ENCODE results near the gene BRPF3. TPM values are rescaled to one million over a fixed set of nuclear protein-coding genes. Genes with fewer than 3 reads are reported as not detected.

Gene BRPF3
- total RNA-seq = 10 to 100 TPM; 33.2 to 72.1 TPM

- 1% methylated on average over 71 of the region's 79 CpGs for WGBS
- TF ChIP-seq CTCF (IDR thresholded peaks at IDR 0.05) (peak; percentile 56 to 92 (median 76)), POLR2A (IDR thresholded peaks at IDR 0.05) (no peak)
- intact Hi-C loops (cut with DNase I) = loop anchor here (2.0 to 5.0 kb wide), 2 partner anchors 74 to 169 kb away; partner anchors contain the start of gene MAPK14
Measured at GRCh38 chr6:36196113-36196879, at the start of gene BRPF3. Gene BRPF3 (plus strand): TSS chr6:36196744. CDS start chr6:36200323, 3,579 bp downstream.

GRCh38 chr6:36147294-36147693, 49.2 kb upstream of the BRPF3 start:
- no peak for DNase-seq (ENCODE audit: low spot score)
- no peaks in the 10 kb centered on the region for H3K4me1 ChIP-seq (replicated peaks)
- TF ChIP-seq POLR2AphosphoS5 (IDR thresholded peaks at IDR 0.05) (no peak), CTCF (IDR thresholded peaks at IDR 0.05) (no peak), POLR2A (IDR thresholded peaks at IDR 0.05) (no peak)
- no peaks in the 10 kb centered on the region for H3K9me3 ChIP-seq
- H3K27ac ChIP-seq = no peak overlapping the region
- H3K36me3 ChIP-seq = no peaks in the 10 kb centered on the region
- no peaks in the 10 kb centered on the region for H3K27me3 ChIP-seq (replicated peaks; ENCODE audit: insufficient read depth)
- intact Hi-C loops (cut with DNase I) = no loop called here
- WGBS = 79% methylated on average over 3 of the region's 3 CpGs
- no peak overlapping the region for H3K4me3 ChIP-seq

More at GRCh38 chr6:36196113-36196879, at the start of gene BRPF3:
- Histone ChIP-seq H3K27me3 (replicated peaks; ENCODE audit: insufficient read depth) (no peaks in the 10 kb centered on the region), H3K4me1 (replicated peaks) (peaks cover 6% of the 10 kb centered on the region), H3K9me3 (no peaks in the 10 kb centered on the region), H3K36me3 (peaks cover 0 to under 1% of the 10 kb centered on the region in 2 donors), H3K27ac (peak within 1 kb of the TSS; percentile 96 to 99), H3K4me3 (peak within 1 kb of the TSS; percentile 81 to 89)
- peak; percentile 77 for DNase-seq (ENCODE audit: low spot score)

- H3K27ac ChIP-seq = no peak overlapping the region
- intact Hi-C loops (cut with DNase I) = no loop called here
- TF ChIP-seq POLR2AphosphoS5 (IDR thresholded peaks at IDR 0.05) (no peak), CTCF (IDR thresholded peaks at IDR 0.05) (no peak), POLR2A (IDR thresholded peaks at IDR 0.05) (no peak)
Measured at GRCh38 chr6:36149476-36149875, 47.1 kb upstream of the BRPF3 start.

GRCh38 chr6:36150283-36150682, 46.3 kb upstream of the BRPF3 start:
- TF ChIP-seq CTCF (IDR thresholded peaks at IDR 0.05) (no peak), POLR2A (IDR thresholded peaks at IDR 0.05) (no peak), POLR2AphosphoS5 (IDR thresholded peaks at IDR 0.05) (no peak)
- no peak overlapping the region for H3K27ac ChIP-seq
- DNase-seq (ENCODE audit: low spot score) = no peak
- H3K4me3 ChIP-seq = no peak overlapping the region
- no peaks in the 10 kb centered on the region for H3K36me3 ChIP-seq
- H3K9me3 ChIP-seq = no peaks in the 10 kb centered on the region
- no peaks in the 10 kb centered on the region for H3K4me1 ChIP-seq (replicated peaks)
- WGBS = 69% methylated on average over 3 of the region's 3 CpGs
- no peaks in the 10 kb centered on the region for H3K27me3 ChIP-seq (replicated peaks; ENCODE audit: insufficient read depth)
- intact Hi-C loops (cut with DNase I) = no loop called here

More at GRCh38 chr6:36149476-36149875, 47.1 kb upstream of the BRPF3 start:
- Histone ChIP-seq H3K4me3 (no peak overlapping the region), H3K27me3 (replicated peaks; ENCODE audit: insufficient read depth) (no peaks in the 10 kb centered on the region), H3K4me1 (replicated peaks) (no peaks in the 10 kb centered on the region), H3K9me3 (no peaks in the 10 kb centered on the region), H3K36me3 (no peaks in the 10 kb centered on the region)
- DNase-seq (ENCODE audit: low spot score) = no peak

- Histone ChIP-seq H3K4me3 (no peak overlapping the region), H3K9me3 (no peaks in the 10 kb centered on the region), H3K36me3 (no peaks in the 10 kb centered on the region), H3K27ac (no peak overlapping the region), H3K4me1 (replicated peaks) (no peaks in the 10 kb centered on the region), H3K27me3 (replicated peaks; ENCODE audit: insufficient read depth) (no peaks in the 10 kb centered on the region)
- intact Hi-C loops (cut with DNase I) = no loop called here
- TF ChIP-seq CTCF (IDR thresholded peaks at IDR 0.05) (no peak), POLR2AphosphoS5 (IDR thresholded peaks at IDR 0.05) (no peak), POLR2A (IDR thresholded peaks at IDR 0.05) (no peak)
- WGBS = 51% methylated on average over 2 of the region's 2 CpGs
- DNase-seq (ENCODE audit: low spot score) = peak; percentile 41
Measured at GRCh38 chr6:36154286-36154685, 42.3 kb upstream of the BRPF3 start.
